NCI-H187 treated with DMSO at 0.1 percent for 48 hours (cell line): ENCODE measurements around the gene TTBK1.

Experiments used
- DNase-seq: peaks from one replicate; lab custom pipeline; 2025; lab: John Stamatoyannopoulos, UW

The TTBK1 gene

GRCh38 chr6:43242908-43243663, at the start of gene TTBK1:
TTBK1 (plus strand) TSS chr6:43243481; CDS start chr6:43246661, 3,180 bp downstream.
- DNase-seq = no peak

DNA sequence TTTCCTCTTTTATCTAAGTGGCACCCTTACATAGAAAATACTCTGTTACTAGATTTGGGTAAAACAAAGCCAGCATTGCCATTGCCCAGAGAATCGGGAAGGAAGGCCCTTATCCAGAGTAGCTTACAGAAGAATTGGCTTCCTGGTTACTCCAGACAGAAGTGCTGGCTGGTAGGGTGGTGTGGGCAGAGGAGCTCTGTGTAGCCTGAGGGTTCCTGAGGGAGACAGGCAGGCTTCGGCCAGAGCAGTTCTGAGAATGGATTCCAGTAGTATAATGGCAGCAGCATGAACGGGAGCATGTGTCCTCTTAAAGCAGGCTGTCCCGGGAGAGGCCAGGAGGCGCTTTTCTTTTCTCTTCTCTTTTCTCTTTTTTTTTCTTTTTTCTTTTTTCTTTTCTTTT, 49.4 kb upstream of the TTBK1 start:
- no peak for DNase-seq

DNA sequence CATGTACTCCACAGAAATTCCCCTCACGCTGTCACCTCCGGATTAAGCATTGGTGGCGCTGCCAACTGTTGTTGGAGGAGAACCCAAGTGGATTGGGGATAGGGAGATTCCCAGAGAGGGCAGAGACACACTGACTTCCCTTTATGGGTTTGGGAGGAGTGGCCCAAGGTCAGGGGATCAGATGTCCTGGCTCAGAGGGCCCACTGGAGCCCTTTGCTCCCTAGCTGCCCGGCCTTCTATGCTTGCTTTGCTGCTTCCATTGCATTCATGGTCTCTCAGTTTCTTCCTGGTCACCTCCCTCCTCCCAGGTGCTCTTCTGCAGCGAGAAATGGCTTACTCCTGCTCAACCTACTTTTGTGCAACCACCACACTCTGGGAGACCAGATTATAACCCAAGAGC, 46.9 kb upstream of the TTBK1 start:
- no peak for DNase-seq

- DNase-seq = no peak
These were observed 43.4 kb upstream of the TTBK1 start for GRCh38 chr6:43199912-43200311.

GRCh38 chr6:43200541-43200940, 42.7 kb upstream of the TTBK1 start:
- no peak for DNase-seq

- no peak for DNase-seq
These were observed 40.8 kb upstream of the TTBK1 start for GRCh38 chr6:43202451-43202850.

GRCh38 chr6:43203029-43203717, 40.1 kb upstream of the TTBK1 start:
- DNase-seq = no peak

GRCh38 chr6:43203718-43204095, 39.6 kb upstream of the TTBK1 start:
- DNase-seq = no peak

DNA sequence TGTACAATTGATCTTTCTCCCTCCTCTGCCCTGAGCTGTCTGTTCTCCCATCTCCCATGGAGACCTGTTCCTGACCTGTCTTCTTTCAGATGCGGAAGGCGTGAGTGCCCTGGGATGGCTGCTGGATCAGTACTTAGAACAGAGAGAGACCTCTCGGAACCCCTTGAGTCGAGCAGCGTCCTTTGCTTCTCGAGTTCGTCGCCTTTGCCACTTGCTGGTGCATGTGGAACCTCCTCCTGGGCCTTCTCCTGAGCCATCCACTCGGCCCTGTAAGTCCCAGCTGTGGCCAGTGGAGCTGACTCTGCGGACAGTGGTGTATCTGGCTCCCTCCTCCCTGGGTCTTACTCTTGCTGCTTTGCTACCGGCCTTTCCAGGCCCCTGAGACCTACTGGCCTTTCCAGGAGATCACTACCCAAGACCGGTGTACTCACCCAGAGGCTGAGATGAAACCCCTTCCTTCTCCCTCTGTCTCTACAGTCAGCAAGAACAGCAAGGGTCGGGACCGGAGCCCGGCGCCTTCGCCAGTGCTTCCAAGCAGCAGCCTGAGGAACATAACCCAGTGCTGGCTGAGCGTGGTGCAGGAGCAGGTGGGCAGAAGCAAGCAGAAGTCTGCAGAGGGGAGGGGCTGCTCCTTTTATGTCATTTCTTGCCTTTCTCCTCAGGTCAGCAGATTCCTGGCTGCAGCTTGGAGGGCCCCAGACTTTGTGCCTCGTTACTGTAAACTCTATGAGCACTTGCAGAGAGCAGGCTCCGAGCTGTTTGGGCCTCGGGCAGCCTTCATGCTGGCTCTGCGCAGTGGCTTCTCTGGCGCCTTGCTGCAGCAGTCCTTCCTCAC, 38.8 kb upstream of the TTBK1 start:
- no peak for DNase-seq

DNA sequence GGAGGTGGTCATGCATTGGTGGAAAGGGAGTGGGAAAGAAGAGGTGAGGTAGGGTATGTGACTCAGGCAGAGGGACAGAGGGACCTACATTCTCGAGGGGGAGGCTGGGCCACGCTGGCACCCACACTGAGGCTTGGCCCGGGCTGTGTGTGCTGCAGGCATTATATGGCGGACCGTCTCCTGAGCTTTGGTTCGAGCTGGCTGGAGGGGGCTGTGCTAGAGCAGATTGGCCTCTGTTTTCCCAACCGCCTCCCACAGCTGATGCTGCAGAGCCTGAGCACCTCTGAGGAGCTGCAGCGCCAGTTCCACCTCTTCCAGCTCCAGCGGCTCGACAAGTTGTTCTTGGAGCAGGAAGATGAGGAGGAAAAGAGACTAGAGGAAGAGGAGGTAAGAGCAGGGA, 37.4 kb upstream of the TTBK1 start:
- no peak for DNase-seq

DNA sequence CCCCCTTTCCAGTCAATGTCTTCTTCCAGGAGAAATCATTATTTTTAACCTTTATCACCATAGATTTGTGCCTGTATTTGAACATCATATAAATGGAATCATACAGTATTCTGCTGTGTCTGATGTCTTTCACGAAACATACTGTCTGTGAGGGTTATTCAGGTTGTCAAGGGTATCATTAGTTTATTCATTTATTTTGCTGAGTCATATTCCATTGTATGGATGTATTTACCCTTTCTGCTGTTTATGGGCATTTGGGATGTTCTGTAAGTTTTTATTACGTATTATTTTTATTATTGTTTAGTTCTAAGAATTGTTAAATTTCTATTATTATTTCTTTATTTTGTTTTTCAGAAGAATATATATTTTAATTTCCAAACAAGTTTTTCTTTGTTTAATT, 36.0 kb upstream of the TTBK1 start:
- DNase-seq = no peak

DNA sequence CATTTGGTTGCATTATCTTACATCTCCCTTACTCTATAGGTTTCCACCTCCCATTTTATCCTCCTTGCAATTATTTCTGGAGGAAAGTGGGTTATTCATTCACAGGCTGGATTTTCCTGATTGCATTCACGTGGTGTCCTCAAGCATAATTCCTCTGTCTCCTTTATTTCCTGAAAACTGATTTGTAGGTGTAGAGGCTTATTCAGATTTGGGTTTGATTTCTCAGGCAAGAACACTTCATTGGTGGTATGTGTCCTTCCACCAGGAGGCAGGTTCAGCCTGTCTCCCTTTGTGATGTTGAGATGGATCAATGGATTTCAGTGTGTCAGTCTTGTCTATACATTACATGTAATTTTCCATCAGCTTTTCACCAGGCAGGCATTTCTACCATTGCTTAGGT, 31.3 kb upstream of the TTBK1 start:
- no peak for DNase-seq

GRCh38 chr6:43213431-43213830, 29.9 kb upstream of the TTBK1 start:
- no peak for DNase-seq

- DNase-seq = no peak
These were observed 28.2 kb upstream of the TTBK1 start for GRCh38 chr6:43215066-43215465.

GRCh38 chr6:43216200-43216599, 27.1 kb upstream of the TTBK1 start:
- DNase-seq = no peak

DNA sequence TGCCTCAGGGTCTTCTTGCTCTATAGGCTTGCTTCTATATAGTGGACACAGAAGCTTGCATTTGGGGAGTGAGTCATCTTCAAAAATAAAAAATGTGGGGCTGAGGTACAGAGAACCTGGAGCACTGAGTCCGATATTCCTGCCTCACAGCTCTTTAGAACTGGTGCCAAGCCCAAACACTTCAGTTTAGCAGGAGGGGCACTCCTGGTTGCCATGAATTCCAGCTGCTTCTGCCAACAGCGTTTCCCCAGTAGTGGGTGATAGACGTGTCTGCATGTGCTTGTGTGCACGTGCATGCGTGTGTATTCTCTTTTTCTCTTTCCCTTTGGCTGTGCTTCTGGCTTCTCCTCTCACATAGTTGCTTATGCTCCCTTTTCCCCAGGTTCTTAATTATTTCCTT, 25.9 kb upstream of the TTBK1 start:
- DNase-seq = no peak

- no peak for DNase-seq
These were observed 24.2 kb upstream of the TTBK1 start for GRCh38 chr6:43219119-43219518.

- no peak for DNase-seq
These were observed 23.5 kb upstream of the TTBK1 start for GRCh38 chr6:43219814-43220213.

DNA sequence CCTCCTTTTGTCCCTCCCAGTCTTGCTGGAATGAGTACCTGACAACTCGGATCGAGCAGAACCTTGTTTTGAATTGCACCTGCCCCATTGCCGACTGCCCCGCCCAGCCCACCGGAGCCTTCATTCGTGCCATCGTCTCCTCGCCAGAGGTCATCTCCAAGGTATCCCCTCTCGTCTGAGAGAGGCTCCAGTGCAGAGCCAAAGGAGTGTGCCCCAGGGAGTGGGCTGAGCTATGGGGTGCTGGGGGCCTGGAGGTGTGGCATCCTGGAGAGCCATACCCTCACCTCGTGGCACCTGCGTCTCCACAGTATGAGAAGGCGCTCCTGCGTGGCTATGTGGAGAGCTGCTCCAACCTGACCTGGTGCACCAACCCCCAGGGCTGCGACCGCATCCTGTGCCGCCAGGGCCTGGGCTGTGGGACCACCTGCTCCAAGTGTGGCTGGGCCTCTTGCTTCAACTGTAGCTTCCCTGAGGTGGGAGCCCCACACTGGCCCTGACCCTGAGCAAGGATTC, 22.8 kb upstream of the TTBK1 start:
- no peak for DNase-seq

DNA sequence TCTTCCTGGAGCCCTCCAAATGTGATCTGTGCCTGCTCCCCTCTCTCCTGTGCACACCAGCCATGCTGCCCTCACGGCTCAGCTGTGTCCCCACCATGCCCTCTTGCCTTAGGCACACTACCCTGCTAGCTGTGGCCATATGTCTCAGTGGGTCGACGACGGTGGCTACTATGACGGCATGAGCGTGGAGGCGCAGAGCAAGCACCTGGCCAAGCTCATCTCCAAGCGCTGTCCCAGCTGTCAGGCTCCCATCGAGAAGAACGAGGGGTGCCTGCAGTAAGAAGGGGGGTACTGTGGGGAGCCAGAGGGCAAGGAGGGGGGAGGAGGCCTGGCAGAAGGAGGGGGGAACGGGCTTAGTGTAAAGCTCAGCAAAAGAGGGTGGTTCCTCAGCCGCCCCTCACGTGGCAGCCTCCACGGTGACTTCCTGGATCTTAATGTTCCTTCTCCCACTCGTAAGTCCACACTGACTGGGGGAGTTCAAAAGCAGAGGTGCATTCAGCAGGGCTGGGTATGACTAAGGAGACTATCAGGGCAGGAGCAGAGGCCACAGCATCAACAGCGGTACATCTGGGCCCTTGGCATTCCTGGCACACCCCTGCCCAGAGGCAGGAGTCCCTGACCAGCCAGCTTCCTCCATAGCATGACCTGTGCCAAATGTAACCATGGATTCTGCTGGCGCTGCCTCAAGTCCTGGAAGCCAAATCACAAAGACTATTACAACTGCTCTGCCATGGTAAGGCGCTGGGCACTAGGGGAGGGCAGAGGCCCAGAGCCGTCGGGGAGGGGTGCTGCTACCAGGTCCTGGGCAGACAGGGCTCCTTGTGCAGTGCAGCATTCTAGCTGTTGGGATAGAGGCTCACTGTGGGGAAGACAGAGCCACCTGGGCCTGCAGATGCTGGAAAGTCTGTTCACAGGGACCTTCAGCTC, 22.0 kb upstream of the TTBK1 start:
- DNase-seq = no peak

GRCh38 chr6:43222418-43223059, 20.7 kb upstream of the TTBK1 start:
- DNase-seq = no peak
